Mucosa of gallbladder (tissue), 1 donor: ENCODE results near the gene PRDM5. TPM values are rescaled to one million over a fixed set of nuclear protein-coding genes. Genes with fewer than 3 reads are reported as not detected.

ENCODE experiments used
- DNase-seq: peaks from one replicate; pipeline ENCODE4 v3.0.0-alpha.2; 2020; ENCODE audit warnings: low spot score
- total RNA-seq: library from RNA; stranded (reverse); gene quantifications from one replicate; pipeline ENCODE4 v1.2.1, GENCODE V29; 2021
- donor health status: DM: no; HTN: no; CAD: no.

Gene PRDM5
- 7.2 TPM for total RNA-seq

DNA sequence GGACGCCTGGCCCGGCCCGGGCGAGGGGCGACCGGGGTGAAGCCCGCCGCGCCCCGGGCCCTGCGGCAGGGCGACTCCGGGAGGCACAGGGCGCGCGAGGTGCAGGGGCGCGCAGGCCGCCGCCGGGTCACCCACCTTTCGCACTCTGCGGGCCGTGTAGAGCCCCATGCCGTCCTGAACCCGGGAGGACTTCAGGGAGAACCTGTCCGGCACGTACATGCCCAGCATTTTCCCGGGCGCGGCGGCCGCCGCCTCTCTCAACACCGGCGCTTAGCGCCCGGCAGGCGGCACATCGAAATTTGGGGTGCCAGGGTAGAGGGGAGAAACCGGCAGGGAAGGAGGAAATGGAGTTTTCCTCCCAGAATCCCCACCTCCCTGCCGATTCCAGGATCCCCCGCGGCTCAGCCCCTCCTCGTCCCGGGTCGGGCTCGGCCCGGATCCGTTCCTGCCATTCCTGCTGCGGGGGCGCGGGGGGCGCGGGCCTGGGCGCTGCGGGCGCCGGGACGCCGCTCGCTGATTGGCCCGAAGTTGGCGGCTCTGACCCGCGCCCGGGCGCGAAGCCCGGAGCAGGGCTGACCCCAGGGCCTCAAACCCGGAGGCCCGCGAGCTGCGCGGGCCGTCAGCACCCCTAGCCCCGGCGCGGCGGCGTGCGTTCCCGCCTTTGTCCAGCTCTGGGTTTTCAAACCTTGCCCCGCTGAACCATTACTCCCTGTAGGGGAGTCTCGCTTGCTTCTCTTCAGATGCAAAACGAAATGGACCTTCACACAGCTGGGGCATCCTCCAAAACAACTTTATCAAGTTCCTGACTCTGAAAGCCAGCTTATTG, at the start of gene PRDM5:
TSS of gene PRDM5 (minus strand) at position 346 of the 826 bp plus-strand sequence. CDS start at position 228, 118 bp downstream.
- DNase-seq, result peak; percentile 26

DNA sequence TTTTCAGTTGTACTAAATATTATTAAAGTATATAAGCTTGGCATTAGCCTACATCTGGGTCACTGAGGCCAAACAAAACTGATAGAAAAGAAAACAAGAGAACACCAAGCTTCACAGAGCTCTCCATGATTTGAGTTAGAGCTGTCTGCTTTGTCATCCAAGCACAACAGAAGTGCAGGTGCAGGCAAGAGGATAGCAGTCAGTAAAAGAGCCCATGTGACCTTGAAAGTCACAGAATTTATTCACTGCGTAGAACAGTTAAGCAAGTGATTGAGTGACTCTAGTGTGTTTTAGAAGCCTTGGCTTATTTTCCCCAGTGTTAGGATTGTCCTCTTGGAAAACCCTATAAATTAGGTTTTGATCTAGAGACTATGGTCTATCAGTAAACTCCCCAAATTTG, 49.4 kb upstream of the PRDM5 start:
- no peak for DNase-seq

DNA sequence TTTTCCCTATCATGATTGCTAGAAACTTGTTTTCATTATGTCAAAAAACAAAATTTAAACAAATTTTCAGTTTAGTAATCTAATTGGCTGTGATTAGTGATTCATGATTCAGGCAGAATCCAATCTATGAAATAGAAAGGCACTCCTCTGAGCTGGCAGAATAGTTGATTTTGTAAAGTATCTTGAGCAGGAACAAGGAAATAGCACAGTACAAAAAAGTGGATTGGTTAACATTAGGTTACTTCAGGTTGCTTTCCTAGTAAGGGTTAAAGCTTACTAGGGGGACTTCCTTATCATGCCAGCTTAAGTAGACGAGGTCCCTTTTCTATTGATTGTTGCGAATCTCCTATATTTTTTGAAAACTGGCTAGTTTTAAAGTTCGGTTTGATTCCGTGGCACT, 43.4 kb upstream of the PRDM5 start:
- DNase-seq, result no peak

DNA sequence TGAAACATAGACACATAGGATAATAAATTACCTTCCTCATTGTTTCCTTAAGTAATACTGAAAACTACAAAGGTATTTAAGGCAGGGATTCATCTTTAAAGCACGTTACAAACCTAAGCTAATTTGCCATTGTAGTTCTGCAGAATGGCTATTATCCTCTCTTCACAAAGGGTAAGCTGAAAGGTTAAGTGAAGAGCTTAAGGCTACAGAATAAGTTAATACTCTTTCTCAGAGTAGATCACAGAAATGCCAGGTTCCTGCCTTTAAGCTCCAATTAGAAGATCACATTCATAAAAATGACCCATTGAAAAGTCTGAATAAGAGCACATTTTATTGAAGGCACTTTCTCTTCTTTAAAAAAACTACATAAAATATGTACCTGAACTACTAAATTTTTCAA, 42.1 kb upstream of the PRDM5 start:
- DNase-seq, result no peak

DNA sequence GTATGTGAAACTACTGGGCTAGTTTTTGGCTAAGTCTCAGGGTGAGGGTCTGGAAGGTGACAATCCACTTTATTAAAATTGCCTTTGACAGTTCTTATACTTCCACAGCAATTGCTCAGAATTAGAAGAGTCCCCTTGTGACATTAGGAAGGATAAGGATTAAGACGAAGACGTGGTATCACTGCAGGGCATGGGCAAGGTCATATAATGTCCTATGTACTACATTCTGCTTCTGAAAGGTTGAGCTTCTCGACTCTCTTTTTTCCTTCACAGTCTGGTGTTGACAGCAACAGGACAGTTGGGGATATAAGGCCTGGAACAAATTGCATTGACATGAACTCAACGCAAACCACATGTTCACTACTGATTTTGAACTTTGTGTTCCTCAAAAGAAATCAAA, 40.9 kb upstream of the PRDM5 start:
- no peak for DNase-seq

DNA sequence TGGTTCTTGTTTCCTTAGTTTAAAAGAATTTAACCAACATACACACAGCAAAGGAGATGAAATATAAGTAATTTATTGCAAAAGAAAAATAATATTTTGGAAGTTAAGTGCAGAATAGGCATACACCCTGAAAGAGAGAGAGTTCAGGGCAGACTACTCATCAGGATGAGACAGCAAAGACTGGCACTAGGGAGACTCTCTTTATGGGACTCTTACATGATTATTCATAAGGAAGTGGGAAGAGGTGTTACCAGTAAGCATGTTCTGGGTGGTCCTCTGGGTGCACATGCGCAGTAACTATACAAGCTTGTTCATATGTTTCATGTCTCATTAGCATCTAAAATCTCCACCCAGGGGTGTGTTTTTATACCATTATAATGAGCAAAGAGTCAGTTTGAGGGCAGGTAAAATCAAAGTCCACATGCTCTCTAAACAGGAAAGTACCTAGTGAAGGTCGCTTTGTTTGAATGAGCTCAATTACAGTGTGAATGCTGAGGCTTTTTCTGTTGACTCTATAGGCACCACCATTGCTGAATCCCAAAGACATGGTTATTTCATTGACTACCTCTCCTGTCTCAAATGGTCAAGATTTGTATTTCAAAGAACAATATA, 38.2 kb upstream of the PRDM5 start:
- DNase-seq, result no peak

- no peak for DNase-seq
Measured at GRCh38 chr4:120948382-120948781, 25.9 kb upstream of the PRDM5 start.

DNA sequence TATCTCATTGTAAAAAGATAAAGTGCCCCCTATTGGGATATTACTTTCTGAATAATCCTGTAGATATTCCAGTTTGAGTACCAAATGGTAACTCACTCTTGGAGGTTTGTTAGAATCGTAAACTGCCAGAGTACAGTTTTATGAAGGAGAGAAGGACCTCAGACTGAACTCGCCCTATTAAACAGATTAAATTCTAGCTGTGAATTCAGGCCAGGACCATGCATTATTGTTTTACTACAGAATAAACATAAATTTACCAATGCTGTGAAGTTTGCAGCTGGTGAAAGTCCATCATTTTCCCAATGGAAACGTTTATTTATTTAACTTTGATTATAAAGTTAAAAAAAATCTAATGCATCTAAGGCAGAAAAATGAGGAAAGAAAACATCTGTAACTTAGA, 20.2 kb upstream of the PRDM5 start:
- no peak for DNase-seq

GRCh38 chr4:120940547-120940946, 18.0 kb upstream of the PRDM5 start:
- no peak for DNase-seq

- no peak for DNase-seq
Measured at GRCh38 chr4:120939693-120940092, 17.2 kb upstream of the PRDM5 start.

DNA sequence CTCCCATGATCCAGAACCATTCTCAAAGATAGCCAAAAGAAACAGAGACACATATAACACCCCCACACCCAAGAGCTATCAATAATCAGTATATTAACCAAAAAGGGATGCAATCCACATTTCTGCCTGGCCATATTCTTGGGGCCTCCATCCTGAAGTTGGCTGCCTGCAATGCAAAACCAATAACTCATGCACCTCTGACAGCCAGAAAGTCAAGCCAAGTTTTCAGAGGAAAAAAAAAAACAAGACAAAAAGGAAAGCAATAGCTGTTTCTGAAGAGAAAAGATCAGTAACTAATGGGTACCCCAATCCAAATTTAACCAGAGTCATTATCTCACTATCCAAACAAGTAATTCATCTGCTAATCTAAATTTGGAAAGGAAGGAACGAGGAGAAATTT, 7.3 kb upstream of the PRDM5 start:
- no peak for DNase-seq

DNA sequence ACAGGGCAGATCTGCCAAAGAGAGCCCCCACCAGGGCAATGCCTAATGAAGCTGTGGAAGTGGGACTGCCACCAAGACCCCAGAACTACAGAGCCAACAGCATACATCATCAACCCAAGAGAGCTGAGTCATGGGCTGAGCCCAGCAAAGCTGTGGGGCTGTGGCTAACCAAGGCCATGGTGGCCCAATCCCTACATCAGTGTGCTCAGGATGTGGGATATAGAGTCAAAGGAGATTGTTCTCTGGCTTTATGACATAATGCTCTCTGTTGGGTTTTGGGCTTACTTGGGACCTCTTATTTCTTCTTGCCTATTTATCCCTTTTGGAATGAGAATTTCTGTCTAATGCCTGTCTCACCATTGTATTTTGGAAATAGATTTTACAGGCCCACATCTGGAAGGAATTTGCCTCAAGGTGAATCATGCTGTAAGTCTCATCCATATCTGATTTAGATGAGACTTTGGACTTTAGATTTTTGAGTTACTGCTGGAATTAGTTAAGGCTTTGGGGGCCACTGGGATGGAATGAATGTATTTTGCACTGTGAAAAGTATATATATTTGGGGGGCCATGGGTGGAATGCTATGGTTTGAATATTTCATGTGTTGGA, 5.4 kb upstream of the PRDM5 start:
- DNase-seq, result no peak

GRCh38 chr4:120926358-120927025, 4.0 kb upstream of the PRDM5 start:
- DNase-seq, result no peak

DNA sequence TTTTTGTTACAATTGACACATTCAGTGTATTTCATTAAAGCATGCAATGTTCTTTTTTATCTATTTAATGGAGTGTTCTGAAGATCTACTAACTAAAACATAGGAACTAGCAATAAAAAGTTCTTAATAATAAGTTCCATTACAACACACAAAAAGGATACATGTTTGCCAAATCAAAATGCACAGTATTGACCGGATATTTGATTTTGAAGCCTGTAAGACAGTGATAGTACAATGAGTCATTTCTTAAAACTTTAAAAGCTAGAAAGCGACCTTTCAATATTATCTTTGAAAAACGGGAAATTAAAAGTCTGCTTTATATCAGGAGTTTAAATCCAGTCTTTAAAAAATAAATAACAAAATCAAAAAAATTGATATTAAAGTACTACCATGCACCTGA, 2.4 kb upstream of the PRDM5 start:
- DNase-seq, result no peak

GRCh38 chr4:120923207-120923522, 639 bp upstream of the PRDM5 start:
- no peak for DNase-seq

DNA sequence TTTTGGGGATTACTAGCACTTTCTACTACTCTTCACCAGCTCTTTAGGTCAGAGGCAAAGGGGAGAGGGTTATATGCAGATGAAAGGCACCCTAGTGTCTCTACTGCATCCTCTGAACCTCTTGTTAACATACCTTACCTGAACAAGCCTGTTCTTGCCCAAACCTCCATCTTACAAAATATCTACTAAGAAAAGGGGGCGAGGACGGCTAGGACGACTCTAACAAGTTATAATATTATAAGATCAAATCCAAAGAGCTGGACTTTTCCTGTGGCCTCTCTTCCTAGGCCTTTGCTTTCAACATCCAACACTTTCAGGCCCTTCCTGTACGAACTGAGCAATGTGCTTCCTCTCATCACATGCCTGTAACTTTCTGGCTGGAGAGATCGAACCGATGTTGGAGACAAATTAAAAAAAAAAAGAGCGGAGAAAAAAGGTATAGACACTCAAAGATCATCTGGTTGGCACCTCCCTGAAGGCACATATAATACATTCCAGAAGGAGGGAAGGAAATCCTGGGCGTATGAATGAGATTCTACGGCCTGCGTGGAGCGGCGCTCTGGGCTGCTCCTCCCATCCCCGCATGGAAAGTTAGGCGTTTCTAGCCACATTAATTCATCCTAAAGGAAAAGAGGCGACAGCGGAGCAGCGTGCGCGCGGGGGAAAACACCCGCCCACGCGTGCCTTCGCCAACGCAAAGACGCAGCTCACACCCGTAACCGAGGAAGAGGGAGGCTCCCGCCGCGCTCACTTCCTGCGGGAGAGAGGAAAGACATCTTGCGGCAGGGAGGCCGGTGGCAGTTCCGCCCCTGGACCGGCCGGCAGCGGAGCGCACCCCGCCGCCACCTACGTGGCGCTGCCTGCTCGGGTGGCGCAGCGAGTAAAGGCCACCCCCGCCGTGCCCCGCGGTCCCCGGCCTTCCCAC, 808 bp downstream of the PRDM5 start:
- peak; percentile 52 for DNase-seq

DNA sequence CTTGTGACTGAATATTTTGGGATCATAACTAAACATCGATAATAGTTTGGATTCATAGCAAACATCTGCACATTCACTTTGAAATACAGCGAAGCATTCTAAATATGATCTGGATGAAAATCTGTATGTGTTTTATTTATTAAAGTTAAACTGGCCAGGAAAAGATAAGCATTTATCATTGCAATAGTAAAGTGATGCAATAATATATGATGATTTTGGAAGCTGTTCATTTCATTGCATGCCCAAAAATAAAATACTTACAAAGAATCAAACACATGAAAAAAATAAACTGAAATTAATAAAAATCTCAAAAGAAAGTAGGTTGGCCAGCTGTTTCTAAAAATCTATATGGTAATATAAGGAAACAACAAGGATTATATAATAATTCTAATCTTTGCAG, 1.9 kb downstream of the PRDM5 start:
- DNase-seq, result no peak

- no peak for DNase-seq
Measured at GRCh38 chr4:120919358-120919757, 3.2 kb downstream of the PRDM5 start.

- peak; percentile 12 for DNase-seq
Measured at GRCh38 chr4:120918788-120919187, 3.7 kb downstream of the PRDM5 start.

- no peak for DNase-seq
Measured at GRCh38 chr4:120918092-120918491, 4.4 kb downstream of the PRDM5 start.

DNA sequence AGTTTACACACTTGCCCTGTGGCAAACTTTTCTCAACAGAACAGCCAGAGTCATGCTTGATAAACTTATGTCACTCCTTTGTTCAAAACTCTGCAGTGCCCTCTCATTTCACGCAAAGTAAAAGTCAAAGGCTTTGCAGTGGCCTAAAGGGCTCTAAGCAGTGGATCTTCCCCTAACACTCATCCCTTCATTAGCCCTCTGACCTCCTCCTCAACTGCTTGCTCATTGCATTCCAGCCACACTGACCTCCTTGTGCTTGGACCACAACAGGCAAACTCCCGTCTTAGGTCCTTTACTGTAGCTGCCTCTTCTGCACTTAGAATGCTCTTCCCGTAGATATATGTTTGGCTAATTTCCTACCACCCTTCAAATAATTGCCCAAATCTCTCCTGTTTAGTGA, 5.6 kb downstream of the PRDM5 start:
- no peak for DNase-seq

DNA sequence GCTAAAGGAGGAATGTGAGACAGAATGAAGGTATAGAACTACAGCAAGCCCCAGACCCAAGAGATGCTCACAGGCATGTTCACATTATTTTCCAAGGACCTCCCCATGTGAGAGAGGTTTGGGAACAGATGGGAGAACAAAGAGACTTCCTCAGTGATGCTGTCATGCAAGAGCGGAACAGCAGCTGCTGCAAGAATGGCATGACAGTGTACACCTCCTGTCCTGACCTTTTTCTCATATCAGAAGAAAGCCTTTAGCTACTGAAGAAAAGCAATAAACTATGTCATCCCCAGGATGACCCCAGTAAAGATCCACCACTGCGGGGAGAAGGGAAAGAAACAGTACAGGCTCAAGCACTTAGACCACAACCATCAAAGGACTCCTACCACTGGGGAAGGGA, 7.2 kb downstream of the PRDM5 start:
- no peak for DNase-seq
